GM19238 (cell line): Measurements from ENCODE around the gene HIRA.
"Not testable (repeated sequence)": the region's sequence is repeated elsewhere in the genome, so short reads cannot be mapped to it uniquely, and the experiment has no call there.

Experiments
- DNase-seq: peaks from one replicate; pipeline ENCODE4 v3.0.0; 2011; ENCODE audit warnings: low spot score; ENCODE audit not compliant: insufficient read length

The HIRA gene

DNA sequence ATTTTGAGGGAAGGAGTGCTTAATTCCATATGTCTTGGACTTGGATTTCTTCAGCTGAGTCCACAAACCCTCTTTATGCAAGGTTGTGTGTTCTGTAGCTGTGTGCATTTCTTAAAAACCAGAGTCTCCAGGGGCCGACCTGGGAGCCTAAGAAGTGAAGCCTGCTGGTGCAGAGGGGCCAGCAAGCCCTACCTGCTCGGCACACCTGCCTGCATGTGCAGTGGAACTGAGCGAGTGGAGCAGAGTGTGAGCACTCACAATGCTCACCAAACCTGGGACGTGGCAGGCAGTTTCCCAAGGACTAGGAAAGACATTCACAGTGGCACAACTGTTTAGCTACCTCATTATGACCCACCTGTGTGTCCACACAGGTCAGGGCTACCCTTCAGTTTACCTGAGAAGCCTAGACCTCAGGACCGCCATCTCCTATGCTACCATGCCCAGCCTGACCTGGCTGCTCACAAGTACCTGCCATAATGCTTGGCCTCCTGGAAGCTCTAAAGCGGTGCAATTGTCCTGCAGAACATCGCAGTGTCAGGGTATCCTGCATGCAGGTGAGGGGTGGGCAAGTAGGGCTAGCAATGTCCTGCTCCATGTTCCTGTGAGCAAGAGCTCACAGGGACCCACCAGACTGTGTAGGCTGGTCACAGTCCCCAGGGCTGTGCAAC lies 12.1 kb upstream of the HIRA start:
- DNase-seq, result no peak

DNA sequence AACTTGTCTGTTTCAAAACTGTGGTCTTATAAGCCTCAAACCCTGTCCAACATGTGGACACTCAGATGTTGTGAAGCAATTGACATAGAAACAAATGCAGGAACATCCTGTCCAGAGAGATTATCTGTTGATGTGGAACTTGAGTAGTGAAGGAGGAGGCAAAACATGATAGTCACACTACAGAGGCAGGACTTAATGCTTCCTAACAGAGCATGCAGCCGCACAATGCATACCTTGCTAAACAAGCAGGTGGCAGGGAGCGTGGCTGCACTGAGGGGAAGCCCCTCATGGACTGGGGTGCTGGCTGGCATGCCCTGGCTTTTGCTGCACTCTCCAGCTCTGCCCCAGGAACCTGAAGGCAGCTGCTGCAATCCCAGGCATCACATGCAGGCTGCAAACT lies 10.6 kb upstream of the HIRA start:
- DNase-seq, result no peak

DNA sequence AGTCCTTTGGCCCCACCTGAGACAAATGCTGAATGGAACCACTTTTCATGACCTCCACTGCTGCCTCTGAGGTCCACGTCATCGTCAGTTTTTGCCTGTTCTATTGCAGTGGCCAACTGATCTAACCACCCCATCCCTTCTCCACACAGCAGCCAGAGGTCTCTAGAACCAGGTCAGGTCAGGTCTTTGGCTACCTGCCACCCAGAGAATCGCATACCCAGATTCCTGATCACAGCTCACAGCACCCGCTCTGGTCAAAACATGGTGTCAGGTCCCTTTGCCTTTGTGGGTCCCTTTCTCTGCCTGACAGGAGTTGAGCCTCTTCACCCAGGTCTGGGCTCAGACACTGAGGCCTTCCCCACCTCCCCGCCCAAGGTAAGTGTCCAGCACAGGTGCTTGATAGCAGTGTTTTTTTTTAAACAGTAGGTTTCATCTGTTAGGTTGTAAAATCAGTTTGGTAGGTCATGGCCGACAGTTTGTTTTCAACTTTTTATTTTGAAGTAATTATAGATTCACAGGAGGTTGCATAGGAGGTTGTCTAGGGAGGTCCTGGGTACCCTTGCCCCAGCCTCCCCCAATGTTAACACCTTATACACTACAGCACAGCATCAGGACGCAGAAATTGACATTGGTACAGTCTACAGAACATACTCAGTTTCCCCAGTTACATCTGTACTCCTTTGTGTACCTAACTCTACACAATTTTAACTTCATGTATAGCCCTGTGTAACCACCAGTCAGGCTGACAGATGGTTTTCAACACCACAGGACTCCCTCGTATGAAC lies 9.1 kb upstream of the HIRA start:
- no peak for DNase-seq

DNA sequence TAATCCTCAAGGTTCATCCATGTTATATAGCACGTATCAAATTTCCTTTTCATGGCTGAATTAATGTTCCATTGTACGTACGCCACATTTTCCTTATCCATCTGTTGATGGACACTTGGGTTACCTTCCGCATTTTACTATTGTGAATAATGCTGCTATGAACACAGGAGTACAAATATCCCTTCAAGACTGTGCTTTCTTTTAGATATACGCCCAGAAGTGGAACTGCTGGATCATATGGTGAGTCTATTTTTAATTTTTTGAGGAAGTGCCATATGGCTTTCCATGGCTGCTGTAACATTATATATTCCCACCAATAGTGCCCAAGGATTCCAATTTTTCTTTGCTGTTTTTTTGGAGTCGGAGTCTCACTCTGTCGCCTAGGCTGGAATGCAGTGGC lies 6.8 kb upstream of the HIRA start:
- no peak for DNase-seq

DNA sequence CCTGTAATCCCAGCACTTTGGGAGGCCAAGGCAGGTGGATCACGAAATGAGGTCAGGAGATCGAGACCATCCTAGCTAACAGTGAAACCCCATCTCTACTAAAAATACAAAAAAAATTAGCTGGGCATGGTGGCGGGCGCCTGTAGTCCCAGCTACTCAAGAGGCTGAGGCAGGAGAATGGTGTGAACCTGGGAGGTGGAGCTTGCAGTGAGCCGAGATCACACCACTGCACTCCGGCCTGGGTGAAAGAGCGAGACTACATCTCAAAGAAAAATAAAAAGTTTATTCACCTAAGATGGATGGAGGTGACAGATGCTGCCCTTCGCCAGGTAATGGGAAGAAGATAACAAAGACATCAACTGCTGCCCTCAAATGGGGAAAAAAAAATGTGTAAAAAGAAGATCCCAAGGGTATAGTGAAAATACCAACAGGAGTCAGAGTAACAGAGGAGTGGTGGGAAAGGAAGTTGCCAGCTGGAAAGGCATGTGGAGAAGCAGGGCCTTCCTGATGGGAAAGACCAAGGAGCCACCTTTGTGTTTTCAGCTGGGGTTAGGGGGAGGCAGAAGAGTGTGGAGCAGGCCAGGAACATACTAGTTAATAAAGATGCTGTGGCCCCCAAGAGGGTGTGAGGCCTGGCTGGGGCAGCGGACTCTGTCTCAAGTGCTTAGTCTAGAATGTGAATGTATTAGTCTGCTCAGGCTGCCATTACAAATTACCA lies 5.1 kb upstream of the HIRA start:
- DNase-seq, result not testable (repeated sequence)

DNA sequence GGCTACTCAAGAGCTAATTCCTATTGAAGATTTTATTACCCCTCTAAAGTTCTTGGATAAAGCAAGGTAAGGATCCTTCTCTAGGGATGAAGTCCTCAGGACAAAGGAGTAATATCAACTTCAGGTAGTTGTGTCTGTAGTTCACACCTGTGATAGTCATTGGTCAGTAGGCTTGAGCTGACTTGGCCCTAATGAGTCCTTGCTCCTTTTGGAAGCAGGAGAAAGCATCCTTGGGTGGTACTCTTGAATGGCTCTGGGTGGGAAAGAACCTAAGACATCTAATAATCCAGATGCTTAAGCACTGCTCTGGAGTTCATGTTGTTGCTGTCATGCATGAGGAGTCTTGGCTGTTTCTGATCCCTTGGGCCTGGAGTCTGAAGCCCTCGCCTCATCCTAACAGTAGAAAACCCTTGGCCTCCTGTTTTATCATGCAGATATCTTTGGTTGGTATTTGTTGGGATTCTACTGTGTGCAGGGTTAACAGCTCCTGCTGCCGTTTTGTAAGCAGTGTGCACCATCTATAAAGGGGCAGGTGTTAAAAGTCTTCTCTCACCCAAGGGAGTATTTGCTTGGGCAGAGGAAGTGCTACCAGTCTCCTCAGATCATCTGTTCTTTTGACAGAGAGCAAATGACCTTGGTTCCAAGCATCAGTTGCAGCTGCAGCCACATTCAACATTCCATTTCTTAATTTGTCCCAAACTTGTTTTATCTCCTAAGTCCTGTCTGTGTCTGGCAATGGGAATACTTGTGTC lies 3.5 kb upstream of the HIRA start:
- no peak for DNase-seq

DNA sequence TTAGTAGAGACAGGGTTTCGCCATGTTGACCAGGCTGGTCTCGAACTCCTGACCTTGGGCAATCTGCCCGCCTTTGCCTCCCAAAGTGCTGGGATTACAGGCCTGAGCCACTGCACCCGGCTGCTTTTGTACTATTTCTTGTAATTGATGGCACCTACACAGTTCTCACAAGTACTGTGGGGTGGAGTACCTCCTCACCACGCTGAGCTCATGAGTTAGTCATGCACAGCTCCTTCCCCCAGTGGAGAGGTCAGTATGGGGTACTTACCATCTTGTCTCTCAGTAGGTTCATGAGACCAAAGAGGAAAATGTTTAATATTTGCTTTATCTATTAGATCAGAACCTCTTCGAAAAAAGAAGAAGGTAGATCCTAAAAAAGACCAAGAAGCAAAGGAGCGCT lies 2.9 kb upstream of the HIRA start:
- no peak for DNase-seq

DNA sequence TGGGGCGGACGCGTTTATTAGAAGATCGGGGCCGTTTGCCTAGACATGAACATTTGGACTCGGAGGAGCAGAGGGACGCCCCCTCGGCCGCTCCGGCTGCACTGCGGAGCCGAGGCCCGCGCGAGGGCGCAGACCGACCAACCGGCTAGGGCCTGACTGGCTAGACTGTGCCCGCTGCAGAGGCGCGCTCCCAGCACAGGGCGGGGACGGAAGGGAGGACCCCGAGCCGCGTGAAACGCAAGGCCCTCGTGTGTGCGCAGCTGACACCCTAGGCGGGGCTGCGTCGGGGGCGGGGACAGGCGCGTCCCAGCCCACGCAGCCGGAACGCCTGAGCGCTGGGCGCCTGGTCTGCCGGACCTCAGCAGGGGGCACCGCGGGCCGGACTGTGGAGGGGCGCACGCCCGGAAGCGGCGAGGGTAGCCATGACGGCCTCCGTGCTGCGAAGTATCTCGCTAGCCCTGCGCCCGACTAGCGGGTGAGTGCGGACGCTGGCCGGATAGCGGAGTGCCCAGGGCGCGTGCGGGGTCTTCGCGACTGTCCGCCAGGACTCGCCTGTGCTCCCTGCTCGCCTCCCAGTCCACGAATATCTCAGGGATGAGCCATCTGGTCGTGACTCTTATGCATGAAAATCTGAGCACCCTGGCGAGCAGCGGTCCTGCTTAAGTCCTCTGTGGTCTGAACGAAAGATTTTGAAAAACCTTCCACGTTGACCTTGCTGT lies 759 bp upstream of the HIRA start, which contains the start of gene MRPL40:
MRPL40 (plus strand) TSS at position 413 of the 719 bp plus-strand sequence; CDS start at position 423, 10 bp downstream.
- DNase-seq, result peak; percentile 93

DNA sequence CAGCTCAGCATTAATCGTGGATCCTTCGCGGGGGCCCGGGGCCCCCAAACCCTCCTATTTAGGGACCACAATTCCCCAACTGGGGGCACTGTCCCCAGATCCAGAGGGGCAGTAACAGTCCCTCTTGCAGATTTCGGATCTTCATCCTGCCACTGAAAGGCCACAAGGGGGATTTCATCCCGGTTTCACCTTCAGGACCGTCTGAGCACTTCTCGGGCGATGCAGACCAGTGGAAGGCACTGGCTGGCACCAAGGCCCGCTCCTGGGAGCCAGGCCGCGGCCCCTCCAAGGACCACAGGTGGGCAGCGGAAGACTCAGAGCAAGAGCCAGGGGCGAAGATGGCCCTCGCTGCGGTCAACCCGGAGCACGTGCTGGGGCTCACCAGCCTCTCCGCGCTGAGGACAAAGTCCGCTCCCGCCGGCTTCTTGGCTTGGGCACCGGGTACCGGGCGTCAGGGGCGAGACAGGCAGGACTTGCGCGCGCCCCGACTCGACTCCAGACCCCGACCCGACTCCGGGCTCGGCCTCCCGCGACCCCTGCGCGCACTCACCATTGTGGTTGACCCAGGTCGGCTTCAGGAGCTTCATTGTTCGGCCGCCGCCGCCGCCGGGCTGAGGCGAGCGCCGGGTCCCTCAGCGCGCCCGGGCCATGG lies 517 bp downstream of the HIRA start:
- DNase-seq, result peak; percentile 8

DNA sequence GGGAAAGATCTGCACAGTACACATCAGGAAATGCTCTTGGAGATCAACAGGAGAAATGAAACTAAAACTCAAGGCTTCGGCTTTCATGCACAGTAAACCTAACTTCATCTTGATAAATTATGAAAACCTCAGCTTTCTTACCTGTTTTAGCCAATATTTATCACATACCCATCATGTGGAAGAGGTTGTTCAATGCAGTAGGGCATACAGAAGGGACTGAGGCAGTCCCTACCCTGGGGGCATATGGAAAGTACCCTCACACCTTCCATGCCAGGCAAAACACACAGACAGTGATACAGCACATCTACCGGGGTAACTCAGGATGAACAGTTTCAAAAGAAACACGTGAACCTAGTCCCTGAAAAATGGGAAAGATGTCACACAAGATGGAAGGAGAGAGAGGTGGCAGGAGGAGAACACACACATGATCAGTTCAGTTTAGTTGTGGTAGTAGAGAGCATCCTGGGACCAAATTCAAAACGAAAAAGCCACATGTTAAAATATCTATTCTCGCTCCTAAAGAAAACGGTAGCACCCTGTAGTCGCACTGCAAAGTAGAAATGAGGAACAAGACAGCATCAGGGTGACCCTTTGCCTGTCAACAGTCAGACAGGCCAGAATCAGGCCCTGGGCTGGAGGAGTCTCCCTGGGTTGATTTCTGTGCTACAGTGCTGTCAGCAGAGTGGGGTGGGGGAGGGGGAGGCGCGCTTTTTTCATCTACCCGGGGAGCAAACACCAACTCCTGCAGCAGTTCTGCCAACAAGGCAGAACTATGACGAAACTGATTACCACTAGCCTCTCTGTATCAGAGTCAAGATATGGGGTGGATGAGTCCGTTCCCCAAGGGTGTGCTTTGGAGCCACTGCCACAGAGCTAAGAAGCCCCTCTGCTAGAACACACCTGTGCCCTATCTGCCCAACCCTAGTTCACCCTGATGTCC lies 1.3 kb downstream of the HIRA start:
- DNase-seq, result peak; percentile 21

DNA sequence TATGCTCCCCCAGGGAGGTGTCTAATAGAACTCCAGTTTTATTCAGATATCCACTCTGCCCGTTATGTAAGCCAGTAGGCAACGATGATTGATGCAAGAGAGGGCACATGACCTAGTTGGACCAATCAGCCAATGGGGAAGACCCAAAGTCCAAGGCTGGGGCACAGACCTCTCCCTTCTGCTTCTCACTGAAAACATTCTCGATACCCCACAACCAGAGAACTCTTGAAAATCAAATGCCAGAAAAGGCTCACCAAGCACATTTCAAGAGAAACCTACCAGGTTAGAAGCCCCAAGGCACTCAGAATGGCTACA lies 7.4 kb downstream of the HIRA start:
- no peak for DNase-seq

DNA sequence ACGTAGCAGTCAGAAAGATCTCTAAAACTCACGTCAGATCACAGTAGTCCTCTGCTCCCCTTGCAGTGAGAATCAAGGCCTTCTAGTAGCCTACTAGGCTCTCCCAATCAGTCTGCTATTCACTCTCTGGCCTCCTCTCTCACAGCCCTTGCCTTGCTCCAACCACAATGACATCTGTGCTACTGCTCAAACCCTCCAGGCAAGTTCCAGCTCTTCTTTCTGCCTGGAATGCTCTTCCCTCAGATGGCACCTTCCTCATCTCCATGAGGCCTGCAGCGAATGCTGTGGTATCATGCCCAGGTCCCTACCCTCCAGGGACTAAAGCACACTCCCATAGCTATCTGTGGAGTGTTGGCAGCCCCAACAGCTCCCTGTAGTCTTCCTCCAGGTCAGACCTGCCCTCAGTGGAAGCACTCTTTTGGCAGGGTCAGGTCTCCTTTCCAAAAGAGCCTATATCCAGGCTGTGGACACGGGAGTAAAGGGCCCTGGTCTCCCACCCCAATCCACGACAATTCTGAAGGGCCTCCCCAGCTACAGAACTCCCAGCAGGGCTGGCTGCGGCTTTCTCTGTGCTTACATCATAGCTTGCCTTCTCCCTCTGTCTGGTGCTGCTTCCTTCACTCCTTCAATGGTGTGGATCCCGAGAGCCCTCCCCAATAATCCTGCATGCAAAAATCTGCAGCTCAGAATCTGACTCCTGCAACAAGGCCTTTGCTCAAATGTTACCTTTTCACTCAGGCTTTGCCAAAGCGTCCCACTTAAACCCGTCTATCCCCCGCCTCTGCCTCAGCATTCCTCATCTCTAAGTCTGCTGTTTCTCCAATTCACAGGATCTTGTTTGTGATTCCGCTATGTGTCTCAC lies 8.9 kb downstream of the HIRA start:
- DNase-seq, result no peak

DNA sequence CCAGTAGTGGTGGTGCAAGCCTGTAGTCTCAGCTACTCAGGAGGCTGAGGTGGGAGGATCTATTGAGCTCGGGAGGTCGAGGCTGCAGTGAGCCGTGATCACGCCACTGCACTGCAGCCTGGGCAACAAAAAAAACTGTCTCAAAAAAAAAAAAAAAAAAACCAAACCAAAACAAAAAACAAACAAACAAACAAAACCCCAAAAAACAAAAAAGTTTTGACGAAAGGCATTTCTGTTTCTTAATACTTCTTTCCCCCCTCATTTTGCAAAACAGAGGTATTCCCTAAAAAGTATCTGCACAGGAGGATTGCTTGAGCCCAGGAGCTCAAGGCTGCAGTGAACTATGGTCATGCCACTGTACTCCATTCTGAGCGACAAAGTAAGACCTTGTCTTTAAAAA lies 11.2 kb downstream of the HIRA start:
- DNase-seq, result no peak

DNA sequence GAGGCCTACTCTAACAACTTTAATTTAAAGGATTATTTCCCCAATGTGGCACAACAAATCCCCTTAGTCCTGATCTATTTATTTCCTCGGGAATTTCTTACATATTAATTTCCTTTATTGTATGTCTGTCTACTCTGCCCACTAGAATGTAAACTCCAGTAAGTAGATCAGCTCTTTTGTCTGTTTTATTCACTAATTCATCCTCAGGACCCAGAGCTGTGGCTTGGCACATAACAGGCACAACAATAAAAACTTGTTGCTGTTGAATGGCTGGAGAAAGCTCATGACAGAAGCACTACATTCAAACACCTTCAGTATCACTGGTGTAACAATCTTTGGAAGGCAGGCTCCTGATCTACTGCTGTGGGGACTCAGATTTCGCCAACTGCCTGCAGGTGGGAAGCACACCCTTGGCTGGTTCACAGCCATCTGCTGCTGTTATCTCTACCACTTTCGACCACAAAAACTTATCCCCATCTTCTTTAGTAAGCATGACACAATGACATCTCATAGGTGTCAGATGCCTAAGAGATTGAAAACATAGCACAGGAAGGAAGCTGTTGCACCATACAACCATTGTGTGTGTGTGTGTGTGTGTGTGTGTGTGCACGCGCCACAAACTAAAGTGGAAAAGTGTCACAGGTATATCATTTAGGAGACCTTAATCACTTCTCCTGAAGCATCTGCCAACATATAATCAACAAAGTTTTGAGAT lies 11.9 kb downstream of the HIRA start:
- DNase-seq, result peak; percentile 30

DNA sequence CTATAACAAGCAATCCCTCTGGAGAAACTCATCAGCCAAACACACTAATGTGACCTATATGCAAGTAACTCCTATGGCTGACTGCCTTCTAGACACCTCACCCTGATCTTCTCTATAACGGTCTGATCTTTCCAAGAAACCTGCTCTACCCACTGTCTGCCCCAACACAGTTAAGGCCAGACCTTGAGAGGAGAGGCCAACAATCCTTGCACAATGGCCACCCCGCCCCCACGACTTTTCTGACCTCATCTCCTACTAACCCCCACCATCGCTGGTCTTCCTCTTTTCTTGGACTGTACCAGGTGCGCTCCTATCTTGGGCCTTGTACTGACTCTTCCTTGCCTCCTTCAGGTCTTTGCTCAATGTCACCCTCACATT lies 12.5 kb downstream of the HIRA start:
- DNase-seq, result no peak

DNA sequence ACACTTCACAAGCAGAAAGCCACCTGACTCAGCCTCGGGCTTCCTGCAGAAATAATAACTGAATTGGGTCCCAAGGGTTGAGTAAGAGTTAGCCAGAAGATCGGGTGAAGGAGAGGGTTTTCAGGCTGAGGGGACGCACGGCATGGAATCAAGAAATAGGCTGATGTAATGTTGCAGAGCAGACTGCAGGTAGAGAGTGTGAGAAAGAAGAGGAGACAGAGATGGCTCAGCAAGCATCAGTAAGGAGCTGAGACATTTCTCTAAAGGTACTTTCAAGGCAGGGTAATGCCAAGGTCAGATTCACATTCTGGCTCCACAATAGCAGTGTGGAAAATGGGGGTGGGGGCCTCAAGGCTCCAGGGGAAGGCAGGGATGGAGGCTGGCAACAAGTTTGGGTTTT lies 18.6 kb downstream of the HIRA start:
- DNase-seq, result no peak

DNA sequence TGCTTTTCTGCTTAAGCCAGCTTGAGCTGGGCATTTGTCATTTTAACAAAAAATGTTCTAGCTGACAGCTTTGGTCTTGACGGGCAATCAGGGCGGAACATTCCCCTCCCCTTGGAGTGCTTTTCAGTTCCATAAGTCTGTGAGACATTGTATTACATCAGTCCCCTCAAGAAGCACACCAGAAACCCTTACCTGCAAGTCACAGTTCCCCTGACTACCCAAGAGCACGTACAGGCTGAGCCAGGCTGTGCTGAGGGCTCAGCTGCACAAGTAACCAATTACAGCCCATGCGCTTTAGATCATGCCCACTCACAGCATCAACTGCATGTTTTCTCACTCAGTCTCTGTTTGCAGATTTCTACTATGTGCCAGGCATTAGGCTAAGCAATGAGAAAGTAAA lies 19.1 kb downstream of the HIRA start:
- no peak for DNase-seq

DNA sequence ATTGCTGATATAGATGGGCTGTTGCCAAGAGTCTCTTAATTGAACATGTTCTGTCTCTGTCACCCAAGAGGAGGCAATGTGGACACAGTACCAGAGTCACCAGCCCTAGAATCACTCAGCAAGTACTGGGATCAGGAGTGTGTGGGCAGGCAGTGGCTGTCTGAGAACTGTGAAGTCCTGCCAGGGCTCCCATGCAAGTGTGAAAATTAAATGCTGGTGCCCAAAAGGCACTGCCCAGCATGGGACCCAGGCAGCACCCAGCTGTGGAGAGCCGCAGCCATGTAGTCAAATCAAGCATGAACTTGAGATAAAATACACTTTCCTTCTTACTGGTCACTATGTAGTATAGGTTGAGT lies 19.9 kb downstream of the HIRA start:
- no peak for DNase-seq
